ENCODE data around the gene USP32. TPM values are rescaled to one million over a fixed set of nuclear protein-coding genes. Genes with fewer than 3 reads are reported as not detected.
"Not testable (repeated sequence)": the region's sequence is repeated elsewhere in the genome, so short reads cannot be mapped to it uniquely, and the experiment has no call there.

Gene USP32
- total RNA-seq, 1 experiment from 2014 or later = 73.5 TPM

DNA sequence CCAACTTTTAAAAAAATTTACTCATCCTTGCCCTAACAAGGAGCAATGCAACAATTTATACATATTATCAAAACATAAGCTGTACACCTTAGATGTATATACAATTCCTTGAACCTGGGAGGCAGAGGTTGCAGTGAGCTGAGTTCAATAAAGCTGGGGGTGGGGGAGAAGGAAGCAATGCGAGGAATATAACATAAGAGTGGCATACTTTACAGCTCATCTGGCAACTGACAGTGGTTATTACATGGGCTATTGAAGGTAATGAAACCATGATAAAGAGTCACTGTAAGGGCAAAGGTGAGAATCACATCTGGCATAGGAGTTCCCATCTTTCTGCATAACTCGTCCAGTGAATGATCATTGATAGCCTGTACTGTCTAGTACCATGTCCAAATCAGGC lies 198.5 kb downstream of the USP32 start:
- no peaks in the 10 kb centered on the region for H3K23me2 ChIP-seq (ENCODE audit: insufficient read length, low read depth, low read length, poor library complexity, severe bottlenecking)
- H3K4me1 ChIP-seq (ENCODE audit: insufficient read depth, low read length) = no peaks in the 10 kb centered on the region
- H3K79me2 ChIP-seq (ENCODE audit: insufficient read depth, low read length) = no peaks in the 10 kb centered on the region
- no peaks in the 10 kb centered on the region for H3K27me3 ChIP-seq (ENCODE audit: insufficient read depth, low read length)
- Mint-ChIP-seq H3K4me1 (no peaks in the 10 kb centered on the region), H3K36me3 (ENCODE audit: insufficient read depth in 1 of 3, low read depth in 3 of 3) (peaks cover 45 to 85% (median 56%) of the 10 kb centered on the region in 3 experiments; a peak in 6 of 7 replicates), H3K9me3 (no peaks in the 10 kb centered on the region), H3K4me3 (no peak overlapping the region), H3K27ac (no peak overlapping the region), H3K27me3 (ENCODE audit: low read depth) (no peaks in the 10 kb centered on the region)
- H2BK12ac ChIP-seq (ENCODE audit: insufficient read length, low read depth, low read length) = no peak overlapping the region
- no peak overlapping the region for H2BK20ac ChIP-seq (ENCODE audit: low read depth, low read length, poor library complexity, severe bottlenecking)
- no peak overlapping the region for H2AFZ ChIP-seq (ENCODE audit: low read length)
- no peaks in the 10 kb centered on the region for H3K9me3 ChIP-seq (ENCODE audit: control insufficient read depth, low read depth, low read length)
- no peak overlapping the region for H3T11ph ChIP-seq (ENCODE audit: low read length)
- no peak for TF ChIP-seq CTCF (conservative IDR thresholded peaks at IDR 0.05)
- H3K18ac ChIP-seq (ENCODE audit: insufficient read length, low read depth, low read length) = no peak overlapping the region
- no peak overlapping the region for H4K5ac ChIP-seq (ENCODE audit: insufficient read length, low read depth, low read length)
- no peak overlapping the region for H2BK15ac ChIP-seq (ENCODE audit: low read depth, low read length)
- no peak overlapping the region for H3K9ac ChIP-seq (ENCODE audit: extremely low read depth, insufficient read length, low read length)
- H3K27ac ChIP-seq (ENCODE audit: insufficient read length, low read depth, low read length) = no peak overlapping the region
- no peak for DNase-seq
- H2BK120ac ChIP-seq (ENCODE audit: low read depth, low read length, poor library complexity, severe bottlenecking) = no peak overlapping the region
- H4K8ac ChIP-seq (replicated peaks; ENCODE audit: insufficient read length, low read depth, low read length) = no peak overlapping the region
- no peak overlapping the region for H2BK5ac ChIP-seq (ENCODE audit: insufficient read length, low read length)
- no CpG with 5 or more reads among the region's 2 CpGs for WGBS (ENCODE audit: extremely low coverage, insufficient read length, low lambda C conversion rate)
- H3K4ac ChIP-seq (ENCODE audit: low read depth, low read length) = no peak overlapping the region
- H3K4me2 ChIP-seq (ENCODE audit: insufficient read depth, insufficient read length, low read length) = no peak overlapping the region
- H3K23ac ChIP-seq (ENCODE audit: insufficient read length, low read depth, low read length) = no peak overlapping the region
- no peaks in the 10 kb centered on the region for H3K79me1 ChIP-seq (ENCODE audit: insufficient read depth, low read depth, low read length, poor library complexity, severe bottlenecking)
- H4K20me1 ChIP-seq (ENCODE audit: control insufficient read depth, insufficient read depth, insufficient read length) = no peaks in the 10 kb centered on the region
- no peak overlapping the region for H3K14ac ChIP-seq (ENCODE audit: insufficient read depth, low read length)
- no peak overlapping the region for H4K91ac ChIP-seq (ENCODE audit: insufficient read length, low read depth, low read length)
- H3K56ac ChIP-seq (ENCODE audit: insufficient read length, low read depth, low read length) = no peak overlapping the region
- no peak overlapping the region for H2AK5ac ChIP-seq (ENCODE audit: insufficient read length, low read length)

DNA sequence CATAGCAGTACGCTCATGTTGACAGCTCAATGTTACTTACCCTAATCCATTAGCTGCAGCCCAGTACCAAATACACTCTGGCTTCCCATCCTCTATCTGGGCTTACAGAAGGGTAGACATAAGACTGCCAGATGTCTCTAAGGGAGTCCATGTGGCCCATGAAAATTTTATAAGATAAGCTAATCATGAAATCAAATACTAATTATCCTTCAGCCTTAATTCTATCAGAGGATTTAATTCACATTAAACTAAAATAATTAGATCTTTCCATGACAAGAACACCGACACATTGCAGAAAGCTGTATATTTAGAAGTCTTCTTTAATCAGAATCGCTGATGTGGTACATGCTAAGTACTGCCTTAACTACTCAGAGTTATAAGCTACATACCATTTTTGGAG lies 198.9 kb downstream of the USP32 start:
- H3K23me2 ChIP-seq (ENCODE audit: insufficient read length, low read depth, low read length, poor library complexity, severe bottlenecking); H3K23ac ChIP-seq (ENCODE audit: insufficient read length, low read depth, low read length); H4K5ac ChIP-seq (ENCODE audit: insufficient read length, low read depth, low read length); H4K20me1 ChIP-seq (ENCODE audit: control insufficient read depth, insufficient read depth, insufficient read length); H3K79me1 ChIP-seq (ENCODE audit: insufficient read depth, low read depth, low read length, poor library complexity, severe bottlenecking); H3T11ph ChIP-seq (ENCODE audit: low read length); H3K79me2 ChIP-seq (ENCODE audit: insufficient read depth, low read length); H3K27me3 Mint-ChIP-seq (ENCODE audit: low read depth); H2AK5ac ChIP-seq (ENCODE audit: insufficient read length, low read length); DNase-seq; H3K4me2 ChIP-seq (ENCODE audit: insufficient read depth, insufficient read length, low read length); H3K18ac ChIP-seq (ENCODE audit: insufficient read length, low read depth, low read length); H3K27ac Mint-ChIP-seq; H4K8ac ChIP-seq (replicated peaks; ENCODE audit: insufficient read length, low read depth, low read length); H3K4me3 Mint-ChIP-seq; H3K27ac ChIP-seq (ENCODE audit: insufficient read length, low read depth, low read length); H3K56ac ChIP-seq (ENCODE audit: insufficient read length, low read depth, low read length); H2BK20ac ChIP-seq (ENCODE audit: low read depth, low read length, poor library complexity, severe bottlenecking); H2BK5ac ChIP-seq (ENCODE audit: insufficient read length, low read length); H2BK120ac ChIP-seq (ENCODE audit: low read depth, low read length, poor library complexity, severe bottlenecking); H3K9me3 ChIP-seq (ENCODE audit: control insufficient read depth, low read depth, low read length); H2AFZ ChIP-seq (ENCODE audit: low read length); H3K14ac ChIP-seq (ENCODE audit: insufficient read depth, low read length); H2BK15ac ChIP-seq (ENCODE audit: low read depth, low read length); H4K91ac ChIP-seq (ENCODE audit: insufficient read length, low read depth, low read length); H3K27me3 ChIP-seq (ENCODE audit: insufficient read depth, low read length); H3K9me3 Mint-ChIP-seq; H3K9ac ChIP-seq (ENCODE audit: extremely low read depth, insufficient read length, low read length); H3K4me1 ChIP-seq (ENCODE audit: insufficient read depth, low read length); H2BK12ac ChIP-seq (ENCODE audit: insufficient read length, low read depth, low read length); H3K4me1 Mint-ChIP-seq; H3K4ac ChIP-seq (ENCODE audit: low read depth, low read length): not testable (repeated sequence)
- H3K36me3 Mint-ChIP-seq (ENCODE audit: insufficient read depth in 1 of 3, low read depth in 3 of 3) = peaks cover 40 to 81% (median 51%) of the 10 kb centered on the region in 3 experiments; a peak in 6 of 7 replicates
- no CpG with 5 or more reads among the region's 3 CpGs for WGBS (ENCODE audit: extremely low coverage, insufficient read length, low lambda C conversion rate)
